Measurements from ENCODE around the gene ZNF385B.
"Not testable (repeated sequence)": the region's sequence is repeated elsewhere in the genome, so short reads cannot be mapped to it uniquely, and the experiment has no call there.

The ZNF385B gene

GRCh38 chr2:179861416-179862067, at the start of gene ZNF385B:
TSS of gene ZNF385B (minus strand) at chr2:179861612.
- H3K4me3 ChIP-seq (ENCODE audit: low read length): peak within 1 kb of the TSS; percentile 22; the same call in 1 of the 2 replicates

GRCh38 chr2:179910735-179911113, 49.3 kb upstream of the ZNF385B start:
- TF ChIP-seq ZNF274 (IDR thresholded peaks at IDR 0.05; ENCODE audit: low read depth, low read length): no peak
- no peak overlapping the region for H3K4me3 ChIP-seq (ENCODE audit: low read length)

More at GRCh38 chr2:179861416-179862067, at the start of gene ZNF385B:
- no peak for TF ChIP-seq ZNF274 (IDR thresholded peaks at IDR 0.05; ENCODE audit: low read depth, low read length)

DNA sequence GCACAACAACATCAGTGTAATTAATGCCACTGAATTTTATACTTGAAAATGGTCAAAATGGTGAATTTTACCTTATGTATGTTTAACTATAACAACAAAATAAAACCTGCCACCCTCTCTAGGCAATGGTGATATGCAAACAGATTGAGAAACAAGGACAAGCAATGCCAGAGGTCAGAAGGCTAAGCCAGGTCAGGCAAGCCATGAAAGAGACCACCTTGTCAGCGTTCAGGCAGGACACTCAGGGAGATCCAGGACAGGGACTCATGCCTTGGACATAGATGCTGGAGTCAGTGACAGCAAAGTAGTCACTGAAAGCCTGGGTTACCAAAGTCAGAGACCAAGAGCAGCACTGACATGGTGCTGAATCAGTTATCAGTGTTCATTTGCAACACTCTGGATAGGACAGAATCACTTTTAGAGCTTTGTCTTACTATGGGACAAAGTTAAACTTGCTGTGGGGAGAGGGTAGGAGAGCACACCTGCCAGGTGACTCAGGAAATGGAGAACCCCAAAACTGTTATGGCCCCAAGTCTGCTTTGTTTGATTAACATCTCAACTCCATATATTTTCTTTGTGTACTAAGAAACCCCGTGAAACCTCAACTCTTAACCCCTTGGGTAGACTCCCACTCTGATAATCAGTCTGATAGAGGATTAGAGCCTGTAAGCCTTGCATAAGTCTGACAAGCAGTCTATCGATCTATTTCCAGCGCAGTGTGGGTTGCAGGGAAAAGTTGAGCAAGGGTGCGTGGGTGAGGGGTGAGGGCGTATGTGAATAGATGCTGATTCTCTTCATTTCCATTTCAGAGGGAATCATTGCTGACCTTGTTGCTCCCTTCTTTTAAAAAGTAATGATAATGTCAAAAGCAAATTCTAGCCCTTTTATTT, 48.7 kb upstream of the ZNF385B start:
- no peak for TF ChIP-seq ZNF274 (IDR thresholded peaks at IDR 0.05; ENCODE audit: low read depth, low read length)
- no peak overlapping the region for H3K4me3 ChIP-seq (ENCODE audit: low read length)

GRCh38 chr2:179900655-179901054, 39.2 kb upstream of the ZNF385B start:
- TF ChIP-seq ZNF274 (IDR thresholded peaks at IDR 0.05; ENCODE audit: low read depth, low read length): no peak
- no peak overlapping the region for H3K4me3 ChIP-seq (ENCODE audit: low read length)

GRCh38 chr2:179899666-179900065, 38.3 kb upstream of the ZNF385B start:
- no peak for TF ChIP-seq ZNF274 (IDR thresholded peaks at IDR 0.05; ENCODE audit: low read depth, low read length)
- H3K4me3 ChIP-seq (ENCODE audit: low read length): no peak overlapping the region

GRCh38 chr2:179898873-179899272, 37.5 kb upstream of the ZNF385B start:
- no peak for TF ChIP-seq ZNF274 (IDR thresholded peaks at IDR 0.05; ENCODE audit: low read depth, low read length)
- no peak overlapping the region for H3K4me3 ChIP-seq (ENCODE audit: low read length)

GRCh38 chr2:179893616-179894015, 32.2 kb upstream of the ZNF385B start:
- TF ChIP-seq ZNF274 (IDR thresholded peaks at IDR 0.05; ENCODE audit: low read depth, low read length): no peak
- H3K4me3 ChIP-seq (ENCODE audit: low read length): no peak overlapping the region

- H3K4me3 ChIP-seq (ENCODE audit: low read length): no peak overlapping the region
- no peak for TF ChIP-seq ZNF274 (IDR thresholded peaks at IDR 0.05; ENCODE audit: low read depth, low read length)
These were observed 29.8 kb upstream of the ZNF385B start for GRCh38 chr2:179891237-179891636.

DNA sequence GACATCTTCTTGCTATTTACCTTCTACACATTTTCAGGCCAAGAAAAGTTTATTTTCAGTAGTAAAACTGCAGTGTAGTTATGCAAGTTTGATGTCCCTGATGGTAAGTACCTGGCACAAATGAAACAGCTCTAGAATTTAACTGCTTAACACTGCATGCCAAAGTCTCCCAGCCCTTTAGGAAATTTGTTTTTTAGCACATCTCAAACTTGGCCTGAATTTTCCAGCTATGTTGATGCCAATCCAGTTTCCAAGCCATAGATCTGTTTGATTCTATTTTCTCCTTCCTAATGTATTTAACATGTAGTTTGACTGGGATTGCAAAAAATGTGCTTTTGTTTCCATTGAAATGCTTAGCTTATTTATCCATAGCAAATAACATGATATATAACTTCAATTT, 29.3 kb upstream of the ZNF385B start:
- no peak for TF ChIP-seq ZNF274 (IDR thresholded peaks at IDR 0.05; ENCODE audit: low read depth, low read length)
- H3K4me3 ChIP-seq (ENCODE audit: low read length): no peak overlapping the region

GRCh38 chr2:179888642-179889041, 27.2 kb upstream of the ZNF385B start:
- H3K4me3 ChIP-seq (ENCODE audit: low read length): not testable (repeated sequence)

DNA sequence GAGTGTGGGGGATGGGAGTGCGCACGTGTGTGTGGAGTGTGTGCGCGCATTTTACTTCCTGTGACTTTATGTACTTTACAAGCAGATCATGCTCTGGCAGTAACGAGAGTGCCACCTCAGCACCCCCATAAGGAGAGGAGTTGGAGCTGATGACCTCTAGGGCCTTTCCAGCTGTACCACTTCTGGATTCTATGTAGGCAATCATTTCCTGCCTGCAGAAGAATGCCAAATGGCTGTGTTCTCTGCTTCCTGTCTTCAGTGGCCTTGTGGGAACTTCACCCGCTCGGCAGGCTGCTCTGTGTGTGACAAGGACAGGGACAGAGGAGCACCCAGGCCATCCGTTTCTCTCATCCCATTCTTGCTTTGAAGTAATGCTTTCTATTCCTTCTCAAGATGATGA, 22.8 kb upstream of the ZNF385B start:
- no peak for TF ChIP-seq ZNF274 (IDR thresholded peaks at IDR 0.05; ENCODE audit: low read depth, low read length)
- no peak overlapping the region for H3K4me3 ChIP-seq (ENCODE audit: low read length)

- no peak overlapping the region for H3K4me3 ChIP-seq (ENCODE audit: low read length)
- TF ChIP-seq ZNF274 (IDR thresholded peaks at IDR 0.05; ENCODE audit: low read depth, low read length): no peak
These were observed 21.7 kb upstream of the ZNF385B start for GRCh38 chr2:179882851-179883806.

GRCh38 chr2:179877601-179878364, 16.4 kb upstream of the ZNF385B start:
- TF ChIP-seq ZNF274 (IDR thresholded peaks at IDR 0.05; ENCODE audit: low read depth, low read length): no peak
- no peak overlapping the region for H3K4me3 ChIP-seq (ENCODE audit: low read length)

Data from GM08714 (cell line).